Panc1 (cell line): Measurements from ENCODE around the gene PSMB2. TPM values are rescaled to one million over a fixed set of nuclear protein-coding genes. Genes with fewer than 3 reads are reported as not detected.
"Not testable (repeated sequence)": the region's sequence is repeated elsewhere in the genome, so short reads cannot be mapped to it uniquely, and the experiment has no call there.

ENCODE experiments used
- ATAC-seq: fragments of 200-7000 bp; cut with Tn5 transposase; 2 replicates; pipeline ENCODE4 v1.9.1; 2020; ENCODE audit warnings: mild to moderate bottlenecking, moderate library complexity
- BruUV-seq: library from RNA; stranded (reverse); fragments of 400-500 nt; replicated peaks from 2 replicates; lab custom pipeline; 2021; lab: Mats Ljungman, UMichigan
- CTCF ChIA-PET: fragments of 300-600 bp; sonication (Branson Sonifier 250); formaldehyde crosslinking; loops from one replicate; lab custom pipeline; 2022; ENCODE audit warnings: antibody characterized with exemption; lab: Charles Lee
- POLR2A ChIA-PET: fragments of 300-600 bp; sonication (Branson Sonifier 250); formaldehyde crosslinking; loops from one replicate; lab custom pipeline; 2022; ENCODE audit warnings: antibody characterized with exemption; lab: Charles Lee
- DNase-seq: peaks from one replicate; pipeline ENCODE4 v3.0.0-alpha.2; 2010; ENCODE audit warnings: low read depth, low spot score
- H3K27ac ChIP-seq: 2 replicates; pipeline ENCODE4 v1.5.1; 2011; ENCODE audit warnings: mild to moderate bottlenecking, low read length, inconsistent platforms
- H3K27me3 ChIP-seq: fragments of 200-500 bp; sonication (Bioruptor generic); 2 replicates; pipeline ENCODE4 v1.6.0; 2014; ENCODE audit warnings: low read length, inconsistent platforms; ENCODE audit not compliant: control insufficient read depth, insufficient read depth
- H3K36me3 ChIP-seq: fragments of 200-500 bp; sonication (Bioruptor generic); 2 replicates; pipeline ENCODE4 v1.5.1; 2014; ENCODE audit warnings: inconsistent platforms, mild to moderate bottlenecking, low read length, moderate library complexity; ENCODE audit not compliant: control insufficient read depth, insufficient read depth
- H3K4me1 ChIP-seq: 2 replicates; pipeline ENCODE4 v1.5.1; 2011; ENCODE audit warnings: inconsistent platforms, mild to moderate bottlenecking, low read length, moderate library complexity; ENCODE audit not compliant: control insufficient read depth, insufficient read depth
- H3K4me3 ChIP-seq, 2 experiments: 2 replicates each; pipeline ENCODE4 v1.5.1; 2011 to 2012; ENCODE audit warnings: low read depth in 2 of 2, low read length in 2 of 2, mild to moderate bottlenecking in 2 of 2, inconsistent platforms in 1 of 2, moderate library complexity in 1 of 2
- H3K9me3 ChIP-seq: fragments of 200-500 bp; sonication (Bioruptor generic); 2 replicates; pipeline ENCODE4 v1.5.1; 2014; ENCODE audit warnings: low read depth, mild to moderate bottlenecking, inconsistent platforms, low read length, moderate library complexity; ENCODE audit not compliant: control insufficient read depth, insufficient read depth
- POLR2AphosphoS5 ChIP-seq: IDR thresholded peaks from 2 replicates; pipeline ENCODE4 v1.6.1; 2012; ENCODE audit warnings: mild to moderate bottlenecking, low read depth, low read length, moderate library complexity
- SIN3A ChIP-seq: IDR thresholded peaks from 2 replicates; pipeline ENCODE4 v1.6.1; 2012; ENCODE audit warnings: low read depth, mild to moderate bottlenecking, low read length, moderate library complexity, borderline replicate concordance; ENCODE audit not compliant: insufficient read depth
- TCF7L2 ChIP-seq: IDR thresholded peaks from 2 replicates; pipeline ENCODE4 v1.6.1; 2011; ENCODE audit warnings: mild to moderate bottlenecking, low read depth, low read length, inconsistent platforms
- in situ Hi-C: cut with HindIII; loops from 2 replicates; pipeline ENCODE4 v1.10.0; 2016; ENCODE audit warnings: low sequenced_read_pairs, low pct_unique_long_range_greater_than_20kb
- intact Hi-C: fragments of 100-400 bp; cut with micrococcal nuclease; formaldehyde crosslinking; loops from one replicate; pipeline ENCODE4 v1.10.0; 2022; ENCODE audit not compliant: unreplicated experiment
- total RNA-seq: library from RNA; stranded (reverse); gene quantifications from one replicate; pipeline ENCODE4 v1.2.1, GENCODE V29; 2021; ENCODE audit not compliant: unreplicated experiment
- TF ChIP-seq, protein P1 (sequence below), 2 experiments: IDR thresholded peaks; 2 replicates each; pipeline ENCODE4 v1.6.1; 2011 to 2012; ENCODE audit warnings: low read depth in 2 of 2, control low read depth in 1 of 2, low read length in 1 of 2, mild to moderate bottlenecking in 1 of 2, moderate library complexity in 1 of 2; ENCODE audit not compliant: insufficient read depth in 1 of 2
- TF ChIP-seq, protein P2 (sequence below): fragments of 450-650 bp; IDR thresholded peaks from 2 replicates; pipeline ENCODE4 v1.5.1; 2017; ENCODE audit warnings: mild to moderate bottlenecking

The PSMB2 gene
- total RNA-seq, 1 experiment from 2014 or later, result 95.0 TPM

DNA sequence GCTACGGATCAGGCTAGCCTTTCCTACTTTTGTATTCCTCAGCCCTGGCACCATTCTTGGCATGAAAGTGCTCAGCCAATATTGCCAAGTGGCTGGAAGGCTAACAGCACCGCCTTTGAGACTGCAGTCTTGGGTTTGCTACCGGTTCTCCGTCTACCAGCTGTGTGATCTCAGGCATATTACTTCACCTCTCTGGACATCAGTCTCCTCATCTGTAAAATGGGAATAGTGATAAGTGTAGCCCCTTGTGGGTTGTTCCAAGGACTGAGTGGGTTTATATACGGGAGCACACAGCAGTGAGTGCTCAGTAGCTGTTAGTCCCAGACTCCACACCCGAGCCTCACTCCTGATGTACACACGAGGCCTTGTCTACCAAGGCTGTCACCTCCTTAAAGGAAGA lies 54.5 kb downstream of the PSMB2 start:
- no peaks in the 10 kb centered on the region for H3K4me1 ChIP-seq
- CTCF ChIA-PET, result interaction anchor here (0.6 kb wide), 1 partner anchor 139 kb away, joined by 3 read pairs; no protein-coding TSS in a partner anchor
- DNase-seq (no peak), ATAC-seq (no peak)
- TF ChIP-seq SIN3A, result no peak
- no peak for TF ChIP-seq TCF7L2
- TF ChIP-seq POLR2AphosphoS5, result no peak
- TF ChIP-seq, protein P1, sequence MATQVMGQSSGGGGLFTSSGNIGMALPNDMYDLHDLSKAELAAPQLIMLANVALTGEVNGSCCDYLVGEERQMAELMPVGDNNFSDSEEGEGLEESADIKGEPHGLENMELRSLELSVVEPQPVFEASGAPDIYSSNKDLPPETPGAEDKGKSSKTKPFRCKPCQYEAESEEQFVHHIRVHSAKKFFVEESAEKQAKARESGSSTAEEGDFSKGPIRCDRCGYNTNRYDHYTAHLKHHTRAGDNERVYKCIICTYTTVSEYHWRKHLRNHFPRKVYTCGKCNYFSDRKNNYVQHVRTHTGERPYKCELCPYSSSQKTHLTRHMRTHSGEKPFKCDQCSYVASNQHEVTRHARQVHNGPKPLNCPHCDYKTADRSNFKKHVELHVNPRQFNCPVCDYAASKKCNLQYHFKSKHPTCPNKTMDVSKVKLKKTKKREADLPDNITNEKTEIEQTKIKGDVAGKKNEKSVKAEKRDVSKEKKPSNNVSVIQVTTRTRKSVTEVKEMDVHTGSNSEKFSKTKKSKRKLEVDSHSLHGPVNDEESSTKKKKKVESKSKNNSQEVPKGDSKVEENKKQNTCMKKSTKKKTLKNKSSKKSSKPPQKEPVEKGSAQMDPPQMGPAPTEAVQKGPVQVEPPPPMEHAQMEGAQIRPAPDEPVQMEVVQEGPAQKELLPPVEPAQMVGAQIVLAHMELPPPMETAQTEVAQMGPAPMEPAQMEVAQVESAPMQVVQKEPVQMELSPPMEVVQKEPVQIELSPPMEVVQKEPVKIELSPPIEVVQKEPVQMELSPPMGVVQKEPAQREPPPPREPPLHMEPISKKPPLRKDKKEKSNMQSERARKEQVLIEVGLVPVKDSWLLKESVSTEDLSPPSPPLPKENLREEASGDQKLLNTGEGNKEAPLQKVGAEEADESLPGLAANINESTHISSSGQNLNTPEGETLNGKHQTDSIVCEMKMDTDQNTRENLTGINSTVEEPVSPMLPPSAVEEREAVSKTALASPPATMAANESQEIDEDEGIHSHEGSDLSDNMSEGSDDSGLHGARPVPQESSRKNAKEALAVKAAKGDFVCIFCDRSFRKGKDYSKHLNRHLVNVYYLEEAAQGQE (IDR thresholded peaks at IDR 0.05; ENCODE audit: insufficient read depth in 1 of 2, low read depth in 2 of 2, low read length in 1 of 2), result no peak
- TF ChIP-seq, protein P2, sequence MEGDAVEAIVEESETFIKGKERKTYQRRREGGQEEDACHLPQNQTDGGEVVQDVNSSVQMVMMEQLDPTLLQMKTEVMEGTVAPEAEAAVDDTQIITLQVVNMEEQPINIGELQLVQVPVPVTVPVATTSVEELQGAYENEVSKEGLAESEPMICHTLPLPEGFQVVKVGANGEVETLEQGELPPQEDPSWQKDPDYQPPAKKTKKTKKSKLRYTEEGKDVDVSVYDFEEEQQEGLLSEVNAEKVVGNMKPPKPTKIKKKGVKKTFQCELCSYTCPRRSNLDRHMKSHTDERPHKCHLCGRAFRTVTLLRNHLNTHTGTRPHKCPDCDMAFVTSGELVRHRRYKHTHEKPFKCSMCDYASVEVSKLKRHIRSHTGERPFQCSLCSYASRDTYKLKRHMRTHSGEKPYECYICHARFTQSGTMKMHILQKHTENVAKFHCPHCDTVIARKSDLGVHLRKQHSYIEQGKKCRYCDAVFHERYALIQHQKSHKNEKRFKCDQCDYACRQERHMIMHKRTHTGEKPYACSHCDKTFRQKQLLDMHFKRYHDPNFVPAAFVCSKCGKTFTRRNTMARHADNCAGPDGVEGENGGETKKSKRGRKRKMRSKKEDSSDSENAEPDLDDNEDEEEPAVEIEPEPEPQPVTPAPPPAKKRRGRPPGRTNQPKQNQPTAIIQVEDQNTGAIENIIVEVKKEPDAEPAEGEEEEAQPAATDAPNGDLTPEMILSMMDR, result no peak
- in situ Hi-C loops (no loop called here), intact Hi-C loops (no loop called here)
- H3K27ac ChIP-seq, result no peak overlapping the region
- H3K9me3 ChIP-seq, result no peaks in the 10 kb centered on the region
- H3K27me3 ChIP-seq, result no peaks in the 10 kb centered on the region
- no peak overlapping the region for H3K4me3 ChIP-seq
- POLR2A ChIA-PET, result no interaction called here
- no peaks in the 10 kb centered on the region for H3K36me3 ChIP-seq
- BruUV-seq, result TSS peak; percentile 82

DNA sequence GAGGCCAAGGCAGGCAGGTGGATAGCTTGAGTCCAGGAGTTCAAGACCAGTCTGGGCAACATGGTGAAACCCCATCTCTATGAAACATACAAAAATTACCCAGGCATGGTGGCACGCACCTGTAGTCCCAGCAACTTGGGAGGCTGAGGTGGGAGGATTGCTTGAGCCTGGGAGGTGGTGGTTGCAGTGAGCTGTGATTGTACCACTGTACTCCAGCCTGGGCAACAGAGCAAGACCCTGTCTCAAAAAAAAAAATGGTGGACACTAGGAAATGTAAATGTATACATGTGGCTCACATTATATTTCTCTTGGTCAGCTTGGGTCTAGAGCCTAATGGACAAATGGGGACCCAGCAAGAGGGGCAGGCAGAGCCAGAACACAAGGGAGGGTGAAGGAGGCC lies 55.5 kb downstream of the PSMB2 start:
- H3K4me1 ChIP-seq, BruUV-seq, ATAC-seq, H3K4me3 ChIP-seq, intact Hi-C loops, H3K9me3 ChIP-seq, H3K27me3 ChIP-seq, CTCF ChIA-PET, DNase-seq, H3K27ac ChIP-seq, in situ Hi-C loops, H3K36me3 ChIP-seq, POLR2A ChIA-PET: not testable (repeated sequence)

DNA sequence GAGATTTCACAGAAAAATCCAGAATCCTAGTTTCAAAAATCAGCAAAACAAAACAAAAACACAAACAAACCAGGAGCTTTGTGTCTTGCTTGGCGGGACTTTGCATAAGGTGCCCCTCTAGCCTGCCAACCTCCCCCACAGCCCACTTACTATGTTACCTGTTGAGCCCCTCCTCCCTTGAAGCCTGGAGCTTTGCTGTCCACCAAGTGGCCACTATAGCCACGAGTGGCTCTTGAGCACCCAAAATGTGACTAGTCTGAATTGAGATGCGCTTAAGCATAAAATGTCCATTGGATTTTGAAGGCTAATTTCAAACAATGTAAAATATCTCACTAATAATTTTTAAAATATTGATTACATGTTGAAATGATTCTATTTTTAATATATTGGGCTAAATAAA lies 56.0 kb downstream of the PSMB2 start:
- Histone ChIP-seq H3K27ac (no peak overlapping the region), H3K4me1 (no peaks in the 10 kb centered on the region), H3K9me3 (no peaks in the 10 kb centered on the region), H3K27me3 (no peaks in the 10 kb centered on the region), H3K4me3 (no peak overlapping the region), H3K36me3 (no peaks in the 10 kb centered on the region)
- CTCF ChIA-PET, result no interaction called here
- BruUV-seq, result no TSS peak
- no peak for ATAC-seq
- no peak for DNase-seq
- POLR2A ChIA-PET, result no interaction called here
- in situ Hi-C loops (no loop called here), intact Hi-C loops (no loop called here)
- TF ChIP-seq POLR2AphosphoS5 (no peak), TCF7L2 (no peak), SIN3A (no peak)
- TF ChIP-seq, protein P2, result no peak
- TF ChIP-seq, protein P1 (IDR thresholded peaks at IDR 0.05; ENCODE audit: insufficient read depth in 1 of 2, low read depth in 2 of 2, low read length in 1 of 2), result no peak
